LNCAP (cell line): ENCODE results near the gene ZNF135.

Experiments
- TF ChIP-seq, protein P1 (sequence below): fragments of 450-650 bp; IDR thresholded peaks from 2 replicates; pipeline ENCODE4 v1.5.1; 2017; ENCODE audit warnings: mild to moderate bottlenecking

ZNF135 gene

DNA sequence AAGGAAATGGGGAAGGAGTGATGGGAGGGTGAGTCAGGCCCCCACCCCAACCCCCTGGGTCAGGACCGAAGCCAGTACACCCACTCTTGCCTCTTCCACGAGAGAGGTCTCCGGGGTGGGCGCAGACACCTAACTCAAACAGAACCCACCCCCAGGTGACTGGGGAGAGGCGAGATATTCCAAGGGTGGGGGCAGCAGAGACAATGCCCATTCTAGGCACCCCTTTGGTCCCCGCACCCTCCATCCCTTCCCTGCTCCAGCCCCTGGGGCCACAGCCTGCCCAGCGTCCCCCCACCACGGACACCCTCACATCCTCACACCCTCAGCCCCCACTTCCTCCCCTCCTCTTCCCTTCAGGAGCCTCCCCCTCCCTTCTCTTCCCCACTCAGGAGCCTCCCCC lies 38.3 kb downstream of the ZNF135 start:
- TF ChIP-seq, protein P1, sequence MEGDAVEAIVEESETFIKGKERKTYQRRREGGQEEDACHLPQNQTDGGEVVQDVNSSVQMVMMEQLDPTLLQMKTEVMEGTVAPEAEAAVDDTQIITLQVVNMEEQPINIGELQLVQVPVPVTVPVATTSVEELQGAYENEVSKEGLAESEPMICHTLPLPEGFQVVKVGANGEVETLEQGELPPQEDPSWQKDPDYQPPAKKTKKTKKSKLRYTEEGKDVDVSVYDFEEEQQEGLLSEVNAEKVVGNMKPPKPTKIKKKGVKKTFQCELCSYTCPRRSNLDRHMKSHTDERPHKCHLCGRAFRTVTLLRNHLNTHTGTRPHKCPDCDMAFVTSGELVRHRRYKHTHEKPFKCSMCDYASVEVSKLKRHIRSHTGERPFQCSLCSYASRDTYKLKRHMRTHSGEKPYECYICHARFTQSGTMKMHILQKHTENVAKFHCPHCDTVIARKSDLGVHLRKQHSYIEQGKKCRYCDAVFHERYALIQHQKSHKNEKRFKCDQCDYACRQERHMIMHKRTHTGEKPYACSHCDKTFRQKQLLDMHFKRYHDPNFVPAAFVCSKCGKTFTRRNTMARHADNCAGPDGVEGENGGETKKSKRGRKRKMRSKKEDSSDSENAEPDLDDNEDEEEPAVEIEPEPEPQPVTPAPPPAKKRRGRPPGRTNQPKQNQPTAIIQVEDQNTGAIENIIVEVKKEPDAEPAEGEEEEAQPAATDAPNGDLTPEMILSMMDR = no peak

DNA sequence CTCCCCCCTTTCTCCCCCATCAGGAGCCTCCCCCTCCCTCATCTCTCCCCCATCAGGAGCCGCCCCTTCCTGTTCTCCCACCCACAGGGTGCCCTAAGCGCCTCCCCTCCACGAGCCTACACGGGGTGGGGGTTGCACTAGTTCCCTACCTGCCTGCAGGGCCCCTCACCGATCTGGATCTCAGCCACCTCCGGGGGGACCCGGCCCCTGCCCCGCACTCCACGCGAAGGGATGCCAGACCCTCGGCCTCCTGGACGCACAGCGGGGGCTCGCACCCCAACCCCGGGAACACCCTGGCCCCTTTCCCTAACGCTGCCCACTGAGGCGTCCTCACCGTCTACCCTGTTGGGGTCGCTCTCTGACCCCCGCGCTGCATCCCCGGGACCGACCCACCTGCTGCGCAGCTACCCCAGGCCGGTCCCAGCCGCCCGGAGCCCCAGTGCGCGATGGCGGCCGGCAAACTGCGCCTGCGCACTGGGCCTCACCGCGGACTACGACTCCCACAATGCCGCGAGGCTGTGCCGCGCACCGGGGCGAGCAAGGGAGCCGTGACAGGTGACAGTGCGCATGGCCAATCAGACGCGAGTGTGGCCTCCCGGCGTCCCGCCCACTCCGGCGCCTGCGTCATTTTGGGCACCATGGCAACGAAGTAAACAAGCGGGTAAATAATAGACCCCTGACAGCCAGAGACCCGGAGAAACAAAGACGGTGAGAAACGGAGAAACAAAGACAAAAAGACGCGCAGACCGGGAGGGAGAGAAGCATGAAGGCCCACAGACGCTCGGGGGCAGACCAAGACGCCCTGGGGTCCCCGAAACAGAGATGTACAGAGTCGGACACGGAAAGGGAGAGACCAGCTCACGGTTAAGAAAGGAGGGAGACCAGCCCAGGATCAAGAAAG lies 38.9 kb downstream of the ZNF135 start, which contains the start of gene ZSCAN18:
TSS of gene ZSCAN18 (minus strand) at position 451 of the 901 bp plus-strand sequence. CDS start 7,964 bp downstream, outside the sequence.
- TF ChIP-seq, protein P1 = no peak

DNA sequence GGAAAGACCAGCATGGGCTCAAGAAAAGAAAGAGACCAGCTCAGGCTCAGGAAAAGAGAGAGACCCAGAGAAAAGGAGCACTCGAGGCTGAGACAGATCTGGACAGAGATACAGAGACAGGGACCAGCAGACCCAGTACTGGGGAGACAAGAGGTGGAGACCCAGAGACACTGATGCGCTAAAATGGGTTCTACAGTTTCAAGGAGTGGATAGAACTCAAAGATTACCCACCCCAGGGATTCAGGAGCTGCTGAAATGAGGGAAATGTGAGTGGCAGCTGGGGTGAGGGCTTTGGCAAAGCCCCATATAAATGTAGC lies 39.6 kb downstream of the ZNF135 start:
- TF ChIP-seq, protein P1 = no peak

GRCh38 chr19:58107778-58108545 lies 48.9 kb downstream of the ZNF135 start:
- TF ChIP-seq, protein P1 = no peak

GRCh38 chr19:58108546-58108817 lies 49.4 kb downstream of the ZNF135 start:
- TF ChIP-seq, protein P1 = no peak

DNA sequence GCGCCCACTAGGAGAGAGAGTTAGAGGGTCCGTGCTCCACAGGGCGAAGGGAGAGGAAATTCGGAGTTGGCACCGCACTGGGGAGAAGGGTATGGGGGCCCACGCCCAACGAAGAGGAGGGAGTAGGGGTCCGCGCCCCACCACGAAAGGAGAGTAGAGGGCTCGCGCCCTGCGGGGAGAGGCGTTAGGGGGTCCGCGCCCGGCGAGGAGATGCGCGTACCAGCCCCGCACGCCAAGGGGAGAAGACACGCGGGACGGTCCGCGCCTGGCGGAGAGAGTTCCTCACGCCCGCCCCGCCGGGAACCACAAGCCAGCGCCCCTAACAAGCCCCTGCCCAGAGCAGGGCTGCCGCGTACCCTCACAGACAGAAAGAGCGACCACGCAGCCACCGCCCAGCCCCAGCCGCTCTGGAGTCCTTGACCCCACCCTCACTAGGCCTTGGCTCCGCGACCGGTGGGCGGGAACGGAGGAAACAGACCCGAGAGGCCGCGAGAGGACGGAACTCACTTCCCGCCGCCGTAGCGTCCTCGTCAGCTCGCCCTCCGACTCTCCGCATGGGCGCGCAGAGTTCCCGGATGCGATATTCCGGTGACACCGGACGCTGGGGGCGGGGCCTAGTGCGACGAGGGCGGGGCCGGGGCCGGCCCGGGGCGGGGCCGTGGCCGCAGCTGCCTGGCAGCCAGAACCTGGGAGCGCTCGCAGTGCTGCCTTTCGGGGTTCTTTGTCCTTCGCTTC lies 58.9 kb downstream of the ZNF135 start:
- TF ChIP-seq, protein P1 = no peak

DNA sequence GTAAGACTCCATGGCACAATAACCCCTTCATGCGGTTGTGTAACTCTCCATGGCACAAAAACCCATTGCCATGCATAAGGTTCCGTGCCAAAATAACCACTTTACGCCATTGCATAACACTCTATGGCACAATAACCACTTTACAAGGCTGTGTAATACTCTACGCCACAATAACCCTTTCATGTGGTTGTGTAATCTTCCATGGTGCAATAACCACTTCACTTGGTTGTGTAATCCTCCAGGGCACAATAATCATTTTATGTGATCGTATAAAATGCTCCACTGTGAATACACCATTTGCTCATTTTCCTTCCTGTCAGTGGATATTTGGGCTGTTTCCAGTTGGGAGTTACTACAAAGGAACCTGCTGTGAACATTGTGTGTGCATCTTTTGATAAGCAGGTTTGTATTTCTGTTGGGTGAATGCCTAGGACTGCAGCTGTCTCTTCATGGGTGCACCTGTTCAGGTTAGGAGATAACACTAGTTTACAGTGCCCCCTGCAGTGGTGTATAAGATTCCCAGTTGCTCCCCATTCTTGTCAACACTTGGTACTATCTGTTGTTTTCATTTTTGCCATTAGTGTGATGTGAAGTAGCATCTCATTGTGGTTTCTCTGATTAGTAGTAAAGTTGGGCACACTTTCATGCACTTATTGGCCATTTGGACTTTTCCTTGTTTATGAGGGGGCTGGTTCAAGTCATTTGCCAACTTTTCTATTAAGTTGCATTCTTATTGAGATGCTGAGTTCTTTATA lies 60.1 kb downstream of the ZNF135 start:
- TF ChIP-seq, protein P1 = no peak
